Measurements from ENCODE around the gene SMC4. TPM values are rescaled to one million over a fixed set of nuclear protein-coding genes. Genes with fewer than 3 reads are reported as not detected.

Gene SMC4
- total and polyA plus RNA-seq, 2 donors, result 14.5 to 205 TPM

- no peak overlapping the region for H3K27ac ChIP-seq (ENCODE audit: low read depth)
- H3K4me1 ChIP-seq (ENCODE audit: insufficient read depth), result no peaks in the 10 kb centered on the region
- no peak overlapping the region for H3K4me3 ChIP-seq (ENCODE audit: low read depth, low read length)
- 89% methylated on average over 3 of the region's 3 CpGs for WGBS
- DNase-seq (ENCODE audit: extremely low spot score), result no peak
- no peaks in the 10 kb centered on the region for H3K36me3 ChIP-seq (ENCODE audit: insufficient read depth)
These were observed 60.6 kb downstream of the SMC4 start for GRCh38 chr3:160460033-160460432.

GRCh38 chr3:160464321-160464720 is 64.9 kb downstream of the SMC4 start:
- no peak for DNase-seq (ENCODE audit: extremely low spot score)
- no peak overlapping the region for H3K4me3 ChIP-seq (ENCODE audit: low read depth, low read length)
- H3K27ac ChIP-seq (ENCODE audit: low read depth), result no peak overlapping the region
- 90% methylated on average over 2 of the region's 2 CpGs for WGBS
- no peaks in the 10 kb centered on the region for H3K4me1 ChIP-seq (ENCODE audit: insufficient read depth)
- H3K36me3 ChIP-seq (ENCODE audit: insufficient read depth), result no peaks in the 10 kb centered on the region

- Histone ChIP-seq H3K4me1 (ENCODE audit: insufficient read depth) (no peaks in the 10 kb centered on the region), H3K27ac (ENCODE audit: low read depth) (no peak overlapping the region), H3K4me3 (ENCODE audit: low read depth, low read length) (no peak overlapping the region), H3K36me3 (ENCODE audit: insufficient read depth) (no peaks in the 10 kb centered on the region)
- DNase-seq (ENCODE audit: extremely low spot score), result no peak
- WGBS, result 82% methylated on average over 1 of the region's 1 CpG
These were observed 65.5 kb downstream of the SMC4 start for GRCh38 chr3:160464971-160465370.

GRCh38 chr3:160470181-160470580 is 70.7 kb downstream of the SMC4 start:
- H3K27ac ChIP-seq (ENCODE audit: low read depth), result no peak overlapping the region
- H3K36me3 ChIP-seq (ENCODE audit: insufficient read depth), result no peaks in the 10 kb centered on the region
- WGBS, result 87% methylated on average over 5 of the region's 5 CpGs
- H3K4me1 ChIP-seq (ENCODE audit: insufficient read depth), result no peaks in the 10 kb centered on the region
- DNase-seq (ENCODE audit: extremely low spot score), result no peak
- H3K4me3 ChIP-seq (ENCODE audit: low read depth, low read length), result no peak overlapping the region

GRCh38 chr3:160471892-160472291 is 72.4 kb downstream of the SMC4 start:
- no peak for DNase-seq (ENCODE audit: extremely low spot score)
- no peaks in the 10 kb centered on the region for H3K36me3 ChIP-seq (ENCODE audit: insufficient read depth)
- no peak overlapping the region for H3K27ac ChIP-seq (ENCODE audit: low read depth)
- WGBS, result 73% methylated on average over 2 of the region's 2 CpGs
- no peak overlapping the region for H3K4me3 ChIP-seq (ENCODE audit: low read depth, low read length)
- H3K4me1 ChIP-seq (ENCODE audit: insufficient read depth), result no peaks in the 10 kb centered on the region

GRCh38 chr3:160472344-160472743 is 72.9 kb downstream of the SMC4 start:
- Histone ChIP-seq H3K4me3 (ENCODE audit: low read depth, low read length) (no peak overlapping the region), H3K36me3 (ENCODE audit: insufficient read depth) (no peaks in the 10 kb centered on the region), H3K27ac (ENCODE audit: low read depth) (no peak overlapping the region), H3K4me1 (ENCODE audit: insufficient read depth) (no peaks in the 10 kb centered on the region)
- 64% methylated on average over 2 of the region's 2 CpGs for WGBS
- no peak for DNase-seq (ENCODE audit: extremely low spot score)

- DNase-seq (ENCODE audit: extremely low spot score), result no peak
- 48% methylated on average over 1 of the region's 1 CpG for WGBS
These were observed 73.8 kb downstream of the SMC4 start for GRCh38 chr3:160473221-160473620.

GRCh38 chr3:160473978-160474377 is 74.5 kb downstream of the SMC4 start:
- no peak overlapping the region for H3K4me3 ChIP-seq (ENCODE audit: low read depth, low read length)
- WGBS, result 38% methylated on average over 1 of the region's 1 CpG
- H3K27ac ChIP-seq (ENCODE audit: low read depth), result no peak overlapping the region
- H3K36me3 ChIP-seq (ENCODE audit: insufficient read depth), result no peaks in the 10 kb centered on the region
- no peaks in the 10 kb centered on the region for H3K4me1 ChIP-seq (ENCODE audit: insufficient read depth)
- DNase-seq (ENCODE audit: extremely low spot score), result no peak

More at GRCh38 chr3:160473221-160473620, 73.8 kb downstream of the SMC4 start:
- H3K4me1 ChIP-seq (ENCODE audit: insufficient read depth), result no peaks in the 10 kb centered on the region
- H3K36me3 ChIP-seq (ENCODE audit: insufficient read depth), result no peaks in the 10 kb centered on the region
- H3K27ac ChIP-seq (ENCODE audit: low read depth), result no peak overlapping the region
- no peak overlapping the region for H3K4me3 ChIP-seq (ENCODE audit: low read depth, low read length)

GRCh38 chr3:160474416-160474838 is 75.0 kb downstream of the SMC4 start:
- Histone ChIP-seq H3K27ac (ENCODE audit: low read depth) (no peak overlapping the region), H3K4me3 (ENCODE audit: low read depth, low read length) (no peak overlapping the region), H3K36me3 (ENCODE audit: insufficient read depth) (no peaks in the 10 kb centered on the region), H3K4me1 (ENCODE audit: insufficient read depth) (no peaks in the 10 kb centered on the region)
- peak; percentile 14 for DNase-seq (ENCODE audit: extremely low spot score)

- no peak for DNase-seq (ENCODE audit: extremely low spot score)
- Histone ChIP-seq H3K4me3 (ENCODE audit: low read depth, low read length) (no peak overlapping the region), H3K36me3 (ENCODE audit: insufficient read depth) (no peaks in the 10 kb centered on the region), H3K4me1 (ENCODE audit: insufficient read depth) (no peaks in the 10 kb centered on the region), H3K27ac (ENCODE audit: low read depth) (no peak overlapping the region)
- 84% methylated on average over 2 of the region's 2 CpGs for WGBS
These were observed 75.7 kb downstream of the SMC4 start for GRCh38 chr3:160475153-160475552.

- Histone ChIP-seq H3K36me3 (ENCODE audit: insufficient read depth) (no peaks in the 10 kb centered on the region), H3K27ac (ENCODE audit: low read depth) (no peak overlapping the region), H3K4me3 (ENCODE audit: low read depth, low read length) (no peak overlapping the region), H3K4me1 (ENCODE audit: insufficient read depth) (no peaks in the 10 kb centered on the region)
- DNase-seq (ENCODE audit: extremely low spot score), result no peak
- WGBS, result 95% methylated on average over 2 of the region's 2 CpGs
These were observed 76.4 kb downstream of the SMC4 start for GRCh38 chr3:160475884-160476283.

GRCh38 chr3:160477750-160478149 is 78.3 kb downstream of the SMC4 start:
- WGBS, result 73% methylated on average over 5 of the region's 5 CpGs
- H3K27ac ChIP-seq (ENCODE audit: low read depth), result no peak overlapping the region

GRCh38 chr3:160478338-160478737 is 78.9 kb downstream of the SMC4 start:
- Histone ChIP-seq H3K4me3 (ENCODE audit: low read depth, low read length) (no peak overlapping the region), H3K27ac (ENCODE audit: low read depth) (no peak overlapping the region), H3K4me1 (ENCODE audit: insufficient read depth) (no peaks in the 10 kb centered on the region), H3K36me3 (ENCODE audit: insufficient read depth) (no peaks in the 10 kb centered on the region)
- WGBS, result 85% methylated on average over 5 of the region's 5 CpGs
- DNase-seq (ENCODE audit: extremely low spot score), result no peak

More at GRCh38 chr3:160477750-160478149, 78.3 kb downstream of the SMC4 start:
- no peak for DNase-seq (ENCODE audit: extremely low spot score)
- Histone ChIP-seq H3K4me1 (ENCODE audit: insufficient read depth) (no peaks in the 10 kb centered on the region), H3K4me3 (ENCODE audit: low read depth, low read length) (no peak overlapping the region), H3K36me3 (ENCODE audit: insufficient read depth) (no peaks in the 10 kb centered on the region)

- H3K4me3 ChIP-seq (ENCODE audit: low read depth, low read length), result no peak overlapping the region
- H3K4me1 ChIP-seq (ENCODE audit: insufficient read depth), result no peaks in the 10 kb centered on the region
- no peak for DNase-seq (ENCODE audit: extremely low spot score)
- H3K36me3 ChIP-seq (ENCODE audit: insufficient read depth), result no peaks in the 10 kb centered on the region
- WGBS, result 92% methylated on average over 10 of the region's 10 CpGs
- H3K27ac ChIP-seq (ENCODE audit: low read depth), result no peak overlapping the region
These were observed 79.9 kb downstream of the SMC4 start for GRCh38 chr3:160479376-160479775.

GRCh38 chr3:160480931-160481330 is 81.5 kb downstream of the SMC4 start:
- no peak overlapping the region for H3K27ac ChIP-seq (ENCODE audit: low read depth)
- 90% methylated on average over 5 of the region's 5 CpGs for WGBS
- H3K4me3 ChIP-seq (ENCODE audit: low read depth, low read length), result no peak overlapping the region
- H3K36me3 ChIP-seq (ENCODE audit: insufficient read depth), result no peaks in the 10 kb centered on the region
- H3K4me1 ChIP-seq (ENCODE audit: insufficient read depth), result no peaks in the 10 kb centered on the region
- no peak for DNase-seq (ENCODE audit: extremely low spot score)
